GM12878 (cell line): ENCODE data around the gene NGRN.

Source experiments
- CREB1 ChIP-seq: IDR thresholded peaks from 2 replicates; pipeline ENCODE4 v1.6.1; 2012; ENCODE audit warnings: low read depth, mild to moderate bottlenecking, inconsistent platforms
- ELK1 ChIP-seq: IDR thresholded peaks from 2 replicates; pipeline ENCODE4 v1.6.1; 2012; ENCODE audit warnings: low read depth, low read length, improper control_type of control experiment
- MAX ChIP-seq: IDR thresholded peaks from 2 replicates; pipeline ENCODE4 v1.6.1; 2012; ENCODE audit warnings: low read depth, low read length, improper control_type of control experiment
- SIN3A ChIP-seq: IDR thresholded peaks from 2 replicates; pipeline ENCODE4 v1.6.1; 2012; ENCODE audit warnings: low read depth, low read length, improper control_type of control experiment
- TF ChIP-seq, protein P1 (sequence below): IDR thresholded peaks from 2 replicates; pipeline ENCODE4 v1.6.1; 2012; ENCODE audit warnings: improper control_type of control experiment, low read depth, low read length; ENCODE audit not compliant: insufficient replicate concordance

- TF ChIP-seq CREB1 = peak; percentile 61; the same call in 1 of the 2 replicates
- no peak for TF ChIP-seq MAX
- TF ChIP-seq ELK1 = no peak
- TF ChIP-seq, protein P1, sequence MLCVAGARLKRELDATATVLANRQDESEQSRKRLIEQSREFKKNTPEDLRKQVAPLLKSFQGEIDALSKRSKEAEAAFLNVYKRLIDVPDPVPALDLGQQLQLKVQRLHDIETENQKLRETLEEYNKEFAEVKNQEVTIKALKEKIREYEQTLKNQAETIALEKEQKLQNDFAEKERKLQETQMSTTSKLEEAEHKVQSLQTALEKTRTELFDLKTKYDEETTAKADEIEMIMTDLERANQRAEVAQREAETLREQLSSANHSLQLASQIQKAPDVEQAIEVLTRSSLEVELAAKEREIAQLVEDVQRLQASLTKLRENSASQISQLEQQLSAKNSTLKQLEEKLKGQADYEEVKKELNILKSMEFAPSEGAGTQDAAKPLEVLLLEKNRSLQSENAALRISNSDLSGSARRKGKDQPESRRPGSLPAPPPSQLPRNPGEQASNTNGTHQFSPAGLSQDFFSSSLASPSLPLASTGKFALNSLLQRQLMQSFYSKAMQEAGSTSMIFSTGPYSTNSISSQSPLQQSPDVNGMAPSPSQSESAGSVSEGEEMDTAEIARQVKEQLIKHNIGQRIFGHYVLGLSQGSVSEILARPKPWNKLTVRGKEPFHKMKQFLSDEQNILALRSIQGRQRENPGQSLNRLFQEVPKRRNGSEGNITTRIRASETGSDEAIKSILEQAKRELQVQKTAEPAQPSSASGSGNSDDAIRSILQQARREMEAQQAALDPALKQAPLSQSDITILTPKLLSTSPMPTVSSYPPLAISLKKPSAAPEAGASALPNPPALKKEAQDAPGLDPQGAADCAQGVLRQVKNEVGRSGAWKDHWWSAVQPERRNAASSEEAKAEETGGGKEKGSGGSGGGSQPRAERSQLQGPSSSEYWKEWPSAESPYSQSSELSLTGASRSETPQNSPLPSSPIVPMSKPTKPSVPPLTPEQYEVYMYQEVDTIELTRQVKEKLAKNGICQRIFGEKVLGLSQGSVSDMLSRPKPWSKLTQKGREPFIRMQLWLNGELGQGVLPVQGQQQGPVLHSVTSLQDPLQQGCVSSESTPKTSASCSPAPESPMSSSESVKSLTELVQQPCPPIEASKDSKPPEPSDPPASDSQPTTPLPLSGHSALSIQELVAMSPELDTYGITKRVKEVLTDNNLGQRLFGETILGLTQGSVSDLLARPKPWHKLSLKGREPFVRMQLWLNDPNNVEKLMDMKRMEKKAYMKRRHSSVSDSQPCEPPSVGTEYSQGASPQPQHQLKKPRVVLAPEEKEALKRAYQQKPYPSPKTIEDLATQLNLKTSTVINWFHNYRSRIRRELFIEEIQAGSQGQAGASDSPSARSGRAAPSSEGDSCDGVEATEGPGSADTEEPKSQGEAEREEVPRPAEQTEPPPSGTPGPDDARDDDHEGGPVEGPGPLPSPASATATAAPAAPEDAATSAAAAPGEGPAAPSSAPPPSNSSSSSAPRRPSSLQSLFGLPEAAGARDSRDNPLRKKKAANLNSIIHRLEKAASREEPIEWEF = no peak
- TF ChIP-seq SIN3A = no peak
These were observed 34.1 kb upstream of the NGRN start for GRCh38 chr15:90231028-90232017.
